Left hindlimb (tissue), 1 donor: ENCODE results near the gene TUBGCP5.
"Not testable (repeated sequence)": the region's sequence is repeated elsewhere in the genome, so short reads cannot be mapped to it uniquely, and the experiment has no call there.

Source experiments
- DNase-seq: peaks from one replicate; pipeline ENCODE4 v3.0.0-alpha.2; 2018

Gene TUBGCP5

DNA sequence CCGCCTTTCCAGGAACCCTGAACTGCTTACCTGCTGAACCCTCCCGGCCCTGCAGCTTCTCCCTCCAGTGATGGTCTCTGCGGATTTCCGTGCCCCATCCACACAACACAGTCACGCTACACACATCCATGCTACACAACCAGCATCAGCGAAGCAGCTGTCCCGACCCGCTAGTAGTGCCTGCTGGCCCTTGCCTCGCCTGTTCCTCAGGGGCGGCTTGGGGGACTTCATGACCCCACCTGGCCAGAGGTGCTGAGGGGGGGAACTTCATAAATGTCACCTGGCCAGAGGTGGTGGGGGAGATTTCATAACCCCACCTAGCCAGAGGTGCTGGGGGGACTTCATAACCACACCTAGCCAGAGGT is 530 bp upstream of the TUBGCP5 start:
- no peak for DNase-seq

DNA sequence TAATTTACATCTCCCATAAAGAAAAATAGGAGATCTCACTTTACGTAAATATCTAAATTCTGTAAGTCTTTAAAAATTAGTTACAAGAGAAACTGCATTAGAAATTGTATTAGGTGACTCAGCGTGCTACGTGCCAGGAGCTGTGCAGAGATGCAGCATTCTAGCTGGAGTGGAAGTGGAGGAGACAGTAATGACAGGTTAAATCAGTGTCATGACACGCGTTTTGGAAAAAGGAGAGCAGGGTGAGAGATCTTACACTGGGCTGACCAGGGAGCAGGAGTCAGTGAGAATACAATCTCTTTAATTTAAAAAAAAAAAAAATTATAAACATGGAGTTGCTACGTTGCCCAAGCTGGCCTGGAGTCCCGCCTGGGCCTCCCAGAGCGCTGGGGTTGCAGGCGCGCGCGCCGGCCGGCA is 635 bp downstream of the TUBGCP5 start:
- no peak for DNase-seq

DNA sequence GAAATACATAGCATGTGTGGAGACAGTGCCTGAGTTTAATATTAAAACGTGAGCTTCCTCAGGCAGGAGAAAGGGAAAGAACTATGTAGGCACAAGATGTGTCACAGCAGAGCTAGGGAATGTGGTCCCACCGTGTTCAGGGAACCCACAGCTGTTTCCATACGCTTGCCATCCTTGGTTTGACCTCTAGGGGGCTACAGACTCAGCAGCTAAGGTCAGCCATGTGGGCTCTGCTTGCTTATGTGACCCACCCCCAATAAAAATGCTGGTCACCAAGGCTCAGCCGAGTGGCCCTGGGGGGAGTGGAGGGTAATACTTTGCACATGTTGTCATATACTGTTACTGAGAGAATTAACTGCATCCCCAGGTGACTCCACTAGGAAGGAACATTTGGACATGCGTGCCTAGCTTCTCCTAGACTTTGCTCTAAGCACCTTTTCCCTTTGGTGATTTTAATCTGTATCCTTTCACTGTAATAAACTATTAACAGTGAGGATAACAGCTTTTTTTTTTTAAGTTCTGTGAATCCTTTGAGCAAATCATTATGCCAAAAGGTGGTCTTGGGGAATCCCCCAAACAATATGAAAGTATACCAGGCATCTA is 3.3 kb downstream of the TUBGCP5 start:
- peak; percentile 38 for DNase-seq

DNA sequence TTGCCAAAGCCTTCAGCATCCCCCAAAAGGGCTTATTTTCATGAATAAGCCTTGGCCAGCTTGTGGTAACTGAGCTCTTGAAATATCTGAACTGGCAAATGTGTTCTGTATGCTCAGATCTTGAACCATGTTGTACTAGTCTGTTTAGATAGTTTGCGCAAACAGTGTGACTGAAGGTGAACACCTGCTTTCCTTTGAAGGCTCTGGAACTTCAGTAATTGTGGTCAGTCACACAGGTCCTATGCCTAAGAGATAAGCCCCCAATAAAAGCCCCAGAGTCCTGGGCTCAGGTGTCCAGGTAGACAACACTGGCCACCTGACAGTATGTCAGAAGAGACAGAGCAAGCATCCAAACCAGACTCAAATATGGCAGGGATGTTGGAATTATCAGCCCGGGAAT is 5.4 kb downstream of the TUBGCP5 start:
- DNase-seq: no peak

DNA sequence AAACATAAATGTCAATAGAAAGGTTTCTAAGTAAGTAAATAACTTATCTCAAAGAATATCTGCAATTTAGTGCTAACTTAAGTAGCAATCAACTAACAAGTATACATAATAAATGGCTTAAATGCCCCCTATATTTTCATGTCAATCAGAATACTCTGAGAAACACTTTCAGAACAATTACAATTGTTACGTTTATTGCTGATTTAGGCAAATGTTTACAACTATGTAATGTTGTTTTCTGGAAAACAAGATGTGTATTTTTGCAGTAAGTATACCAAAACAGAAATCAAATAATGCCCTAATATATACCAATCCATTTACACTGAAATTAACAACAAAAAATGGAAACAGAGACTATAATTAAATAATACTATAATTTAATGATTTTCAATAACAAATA is 13.2 kb downstream of the TUBGCP5 start:
- no peak for DNase-seq

DNA sequence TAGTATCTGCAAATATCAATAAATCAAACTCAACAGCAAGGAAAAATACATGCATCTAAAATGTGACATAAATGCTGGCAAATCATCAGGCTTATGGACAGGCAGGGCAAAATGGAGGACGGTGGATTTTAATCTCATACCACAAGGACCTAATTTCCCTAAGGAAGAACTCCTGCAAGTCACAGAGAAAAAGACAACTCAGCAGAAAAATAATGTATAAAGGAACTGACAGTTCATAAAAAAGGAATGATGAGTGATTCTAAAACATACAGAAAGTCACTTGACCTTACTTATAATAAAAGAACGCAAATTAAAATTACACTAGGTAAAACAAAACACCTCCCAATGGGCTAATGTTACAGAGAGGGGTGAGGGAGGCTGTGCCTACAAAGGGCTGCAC is 17.2 kb downstream of the TUBGCP5 start:
- no peak for DNase-seq

DNA sequence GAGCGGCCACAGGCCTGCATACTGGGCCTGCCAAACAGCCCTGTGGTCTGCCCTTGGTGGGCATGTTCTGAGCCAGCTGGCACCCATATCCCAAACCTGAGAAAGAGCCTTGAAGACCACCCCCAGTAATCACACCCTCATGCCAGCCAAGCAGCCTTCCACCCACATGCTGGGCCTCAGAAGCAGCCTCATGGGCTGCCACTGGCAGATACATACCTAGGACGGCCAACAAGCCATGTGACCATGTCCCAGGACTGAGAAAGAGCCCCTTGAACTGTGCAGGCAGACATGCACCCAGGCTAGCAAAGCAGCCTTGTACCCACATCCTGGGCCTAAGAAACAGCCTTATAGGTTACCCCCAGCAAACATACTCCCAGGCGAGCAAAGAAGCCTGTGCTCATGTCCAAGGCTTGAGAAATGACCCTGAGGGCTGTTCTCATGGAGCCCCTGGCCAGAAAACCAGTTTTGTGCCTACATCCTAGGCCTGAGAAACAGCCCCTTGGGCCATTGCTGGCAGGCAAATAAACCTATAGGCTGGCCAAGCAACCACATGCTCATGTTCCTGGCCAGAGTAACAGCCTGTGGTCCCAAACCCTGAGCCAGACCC is 24.9 kb downstream of the TUBGCP5 start:
- no peak for DNase-seq

DNA sequence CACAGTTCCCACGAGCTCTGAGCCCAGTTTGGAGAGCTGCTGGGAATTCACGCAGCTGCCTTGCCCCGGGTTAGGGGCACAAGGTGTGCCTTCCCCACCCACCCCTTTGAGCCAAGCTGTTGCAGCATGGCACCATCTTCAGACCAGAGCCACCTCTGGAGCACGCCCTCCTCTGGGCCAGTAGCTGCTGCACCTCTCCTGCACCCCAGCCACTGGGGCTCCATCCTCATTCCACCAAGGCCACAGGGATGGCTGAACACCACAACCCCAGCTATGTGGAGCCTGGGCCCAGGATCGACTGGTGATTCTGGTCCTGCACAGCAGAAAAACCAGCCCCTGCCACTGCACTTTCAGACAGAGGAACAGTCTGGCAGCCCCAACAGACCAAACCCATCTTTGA is 25.7 kb downstream of the TUBGCP5 start:
- DNase-seq: no peak

DNA sequence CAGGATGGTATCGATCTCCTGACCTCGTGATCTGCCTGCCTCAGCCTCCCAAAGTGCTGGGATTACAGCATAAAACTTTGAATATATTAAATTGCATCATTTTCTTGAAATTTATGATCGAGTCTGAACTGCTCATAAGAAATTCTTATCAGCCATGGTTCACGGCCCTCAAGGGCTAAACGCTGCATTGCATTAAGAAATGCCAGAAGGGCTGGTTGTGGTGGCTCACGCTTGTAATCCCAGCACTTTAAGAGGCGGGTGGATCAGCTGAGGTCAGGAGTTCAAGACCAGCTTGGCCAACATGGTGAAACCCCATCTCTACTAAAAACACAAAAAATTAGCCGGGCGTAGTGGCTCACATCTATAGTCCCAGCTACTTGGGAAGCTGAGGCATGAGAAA is 26.8 kb downstream of the TUBGCP5 start:
- not testable (repeated sequence) for DNase-seq

DNA sequence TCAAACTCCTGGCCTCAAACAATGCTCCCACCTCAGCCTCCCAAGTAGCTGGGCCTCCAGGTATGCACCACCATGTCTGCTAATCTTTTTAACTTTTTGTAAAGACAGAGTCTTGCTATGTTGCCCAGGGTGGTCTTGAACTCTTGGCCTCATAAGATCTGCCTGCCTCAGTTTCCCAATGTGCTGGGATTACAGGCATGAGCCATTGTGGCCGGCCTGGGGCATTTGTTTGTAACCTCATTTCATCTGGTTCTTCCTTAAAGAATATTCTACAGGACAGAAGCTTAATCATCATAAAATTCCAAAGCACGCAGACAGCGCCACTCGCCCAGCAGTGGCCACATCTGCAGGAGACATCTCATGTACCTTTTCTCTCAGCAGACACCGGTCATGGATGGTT is 35.6 kb downstream of the TUBGCP5 start:
- DNase-seq: no peak

DNA sequence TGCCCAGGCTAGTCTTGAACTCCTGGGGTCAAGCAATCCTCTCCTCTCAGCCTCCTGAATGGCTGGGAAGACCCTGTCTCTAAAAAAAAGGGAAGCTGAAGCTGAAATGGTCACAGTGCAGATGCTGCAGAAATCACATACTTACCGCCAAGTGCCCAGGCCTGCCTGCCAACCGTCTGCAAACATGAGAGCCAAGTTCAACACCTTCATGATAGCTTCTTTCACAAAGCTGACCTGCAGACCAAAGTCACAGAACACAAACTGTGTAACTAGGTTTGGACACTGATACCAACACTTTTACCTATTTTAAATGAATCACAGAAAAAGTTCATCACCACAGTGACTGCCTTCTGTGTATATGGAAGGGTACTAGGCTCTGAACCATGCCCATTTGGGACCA is 36.4 kb downstream of the TUBGCP5 start:
- no peak for DNase-seq

DNA sequence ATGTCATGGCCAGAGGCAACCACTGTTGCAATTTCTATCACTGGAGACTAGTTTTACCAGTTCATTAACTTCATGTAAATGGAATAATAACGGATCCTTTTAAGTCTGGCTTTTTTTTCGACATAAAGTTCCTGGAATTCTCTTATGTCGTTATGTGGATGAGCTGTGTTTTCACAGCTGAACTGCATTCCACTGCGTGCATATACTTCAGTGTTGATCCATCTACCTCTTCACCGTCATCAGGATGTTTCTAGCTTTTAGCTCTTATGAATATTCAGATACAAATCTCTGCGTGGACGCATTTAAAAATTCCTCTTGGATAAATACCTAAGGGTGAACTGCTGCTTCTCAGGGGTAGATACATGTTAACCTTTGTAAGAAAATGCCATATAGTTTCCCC is 43.6 kb downstream of the TUBGCP5 start:
- no peak for DNase-seq

DNA sequence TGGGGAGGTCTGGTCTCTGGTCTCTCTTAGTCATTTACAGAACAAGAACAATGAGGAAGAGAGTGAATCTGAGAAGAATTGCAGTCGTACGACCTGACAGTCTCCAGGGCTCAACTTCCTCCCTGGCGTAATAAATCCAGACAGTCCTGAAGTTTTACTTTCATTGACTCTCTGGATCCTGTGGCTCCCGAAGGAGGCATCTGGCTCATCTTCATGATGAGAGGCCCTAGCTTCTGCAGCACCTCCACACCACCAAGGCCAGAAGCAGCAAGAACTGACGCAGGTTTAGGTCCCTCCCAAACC is 47.4 kb downstream of the TUBGCP5 start:
- no peak for DNase-seq

DNA sequence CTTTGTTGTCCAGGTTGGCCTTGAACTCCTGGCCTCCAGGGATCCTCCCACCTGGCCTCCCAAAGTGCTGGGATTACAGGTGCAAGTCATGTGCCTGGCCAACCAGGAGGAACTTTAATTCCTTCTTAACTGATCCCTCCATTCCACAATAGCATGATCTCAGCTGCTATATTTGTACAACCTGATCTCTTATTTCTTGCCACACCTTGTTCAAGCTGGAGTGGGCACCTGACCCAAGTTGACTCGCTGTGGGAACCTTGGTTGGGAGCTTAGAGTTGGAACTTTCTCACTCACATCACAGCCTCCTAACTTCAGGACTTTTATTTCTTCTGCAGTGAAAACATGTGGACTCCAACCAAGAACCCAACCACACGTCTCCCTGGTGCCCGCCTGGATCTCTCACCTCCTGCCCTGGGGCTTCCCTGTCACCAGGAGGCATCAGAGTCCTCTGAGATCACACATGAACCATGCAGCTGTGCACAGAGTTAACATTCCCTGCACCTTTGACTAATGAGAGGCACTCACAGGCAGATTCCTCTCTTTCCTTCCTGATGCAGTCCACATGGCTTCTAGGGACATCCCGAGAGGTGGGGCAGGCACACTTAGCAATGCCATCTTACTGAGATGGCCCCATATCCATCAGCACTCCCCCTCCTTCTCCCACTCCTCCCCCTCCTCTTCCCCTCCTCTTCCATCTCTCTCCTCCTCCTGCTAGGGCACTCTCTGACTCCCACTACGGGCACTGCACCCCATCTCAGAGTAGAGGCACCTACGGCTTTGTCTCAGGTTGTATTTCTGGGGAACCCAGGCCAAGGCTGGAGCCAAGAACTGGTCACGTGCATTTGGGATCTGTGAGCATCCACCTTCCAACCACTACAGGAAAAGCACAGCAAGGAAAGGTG is 49.5 kb downstream of the TUBGCP5 start:
- DNase-seq: no peak

DNA sequence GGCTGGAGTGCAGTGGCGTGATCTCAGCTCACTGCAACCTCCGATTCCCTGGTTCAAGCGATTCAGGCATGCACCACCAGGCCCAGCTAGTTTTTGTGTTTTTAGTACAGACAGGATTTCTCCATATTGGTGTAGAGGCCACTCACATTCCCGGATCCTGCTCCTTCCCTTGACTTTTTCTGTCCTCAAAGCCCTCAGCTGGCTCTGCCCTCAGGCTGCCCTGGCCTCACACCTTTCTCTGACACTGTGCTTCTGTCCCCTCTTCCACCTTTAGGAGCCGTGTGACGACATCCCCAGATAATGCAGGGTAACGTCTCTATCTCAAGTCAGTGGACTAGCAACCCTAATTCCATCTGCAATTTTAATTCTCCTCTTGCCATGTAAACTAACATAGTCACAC is 50.6 kb downstream of the TUBGCP5 start:
- DNase-seq: no peak

DNA sequence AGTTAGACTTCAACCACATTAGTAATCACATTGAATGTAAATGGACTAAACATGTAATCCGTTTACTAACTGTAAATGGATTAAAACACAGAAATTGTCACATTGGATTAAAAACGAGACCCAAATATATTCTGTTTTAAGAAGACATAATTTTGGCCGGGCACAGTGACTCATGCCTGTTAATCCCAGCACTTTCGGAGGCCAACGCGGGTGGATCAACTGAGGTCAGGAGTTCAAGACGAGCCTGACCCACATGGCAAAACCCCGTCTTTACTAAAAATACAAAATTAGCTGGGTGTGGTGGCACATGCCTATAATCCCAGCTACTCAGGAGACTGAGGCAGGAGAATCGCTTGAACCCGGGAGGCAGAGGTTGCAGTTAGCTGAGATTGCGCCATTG is 57.4 kb downstream of the TUBGCP5 start:
- not testable (repeated sequence) for DNase-seq

DNA sequence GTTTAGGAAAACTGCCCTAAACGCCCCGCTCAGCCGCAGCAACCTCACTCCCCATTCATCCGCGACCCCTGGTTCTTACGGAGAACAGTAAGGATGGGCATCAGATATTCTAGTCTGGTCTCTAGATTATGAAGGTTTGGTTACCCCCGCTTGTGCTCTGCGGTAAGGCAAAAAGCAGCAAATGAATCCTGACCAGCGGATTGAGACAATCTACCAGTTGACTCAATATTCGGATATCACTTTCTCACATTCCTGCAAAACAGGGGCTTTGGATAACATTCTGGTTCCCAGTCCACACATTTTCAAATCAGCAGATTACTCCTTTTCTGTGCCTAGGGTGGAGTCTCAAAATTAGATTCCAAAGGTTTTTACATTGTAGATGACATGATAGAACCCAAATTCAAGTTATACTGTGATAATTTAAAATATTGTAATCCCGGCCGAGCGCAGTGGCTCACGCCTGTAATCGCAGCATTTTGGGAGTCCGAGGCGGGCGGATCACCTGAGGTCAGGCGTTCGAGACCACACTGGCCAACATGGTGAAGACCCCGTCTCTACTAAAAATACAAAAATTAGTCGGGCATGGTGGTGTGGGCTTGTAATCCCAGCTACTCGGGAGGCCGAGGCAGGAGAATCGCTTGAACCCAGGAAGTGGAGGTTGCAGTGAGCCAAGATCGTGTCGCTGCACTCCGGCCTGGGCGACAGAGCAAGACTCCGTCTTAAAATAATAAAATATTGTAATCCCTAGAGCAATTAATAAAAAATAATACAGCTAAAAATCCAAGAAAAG is 58.1 kb downstream of the TUBGCP5 start:
- no peak for DNase-seq

DNA sequence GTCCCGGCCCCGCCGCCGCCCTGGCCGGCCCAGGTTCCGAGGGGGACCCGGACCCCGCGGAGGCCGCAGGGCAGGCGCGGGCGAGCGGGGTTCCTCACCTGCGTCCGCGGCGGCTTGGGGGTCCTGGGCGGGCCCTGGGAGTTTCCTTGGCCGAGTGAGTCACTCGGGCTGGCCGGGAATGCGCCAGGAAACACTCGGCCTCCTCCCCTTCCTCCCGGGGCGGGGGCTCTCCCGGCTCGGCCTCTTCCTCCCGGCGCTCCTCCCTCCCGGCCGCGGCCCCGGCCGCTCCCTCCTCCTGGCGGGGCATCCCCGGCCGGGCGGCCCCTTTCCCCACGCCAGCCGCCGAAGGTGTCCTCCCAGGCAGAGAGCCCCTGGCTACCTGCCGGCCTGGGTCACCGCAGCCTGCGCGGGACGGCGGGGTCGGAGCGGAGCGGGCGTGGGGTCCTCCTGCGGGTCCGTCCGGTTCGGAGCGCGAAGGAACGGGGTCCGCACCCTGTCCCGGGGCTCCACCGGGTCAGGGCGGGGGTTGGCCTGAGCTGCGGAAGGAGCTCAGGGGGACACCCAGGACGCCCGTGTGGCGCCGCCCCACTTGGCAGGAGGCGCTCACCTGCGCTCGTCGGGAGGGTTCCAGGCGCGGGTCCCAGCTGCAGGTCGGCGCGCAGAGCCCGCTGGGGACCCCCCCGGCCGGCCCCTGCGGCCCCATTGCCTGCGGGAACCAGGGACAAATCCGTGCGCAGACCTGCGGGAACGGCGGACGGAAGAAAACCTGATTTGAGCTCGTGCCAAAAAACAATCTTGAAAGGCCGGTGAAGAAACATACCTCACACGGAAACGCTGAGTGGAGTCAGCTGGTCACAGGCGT is 58.9 kb downstream of the TUBGCP5 start, which contains the start of gene CYFIP1:
Gene CYFIP1 (minus strand): TSS at position 180 of the 862 bp plus-strand sequence. CDS start 33,083 bp downstream, outside the sequence.
- DNase-seq: peak; percentile 92

DNA sequence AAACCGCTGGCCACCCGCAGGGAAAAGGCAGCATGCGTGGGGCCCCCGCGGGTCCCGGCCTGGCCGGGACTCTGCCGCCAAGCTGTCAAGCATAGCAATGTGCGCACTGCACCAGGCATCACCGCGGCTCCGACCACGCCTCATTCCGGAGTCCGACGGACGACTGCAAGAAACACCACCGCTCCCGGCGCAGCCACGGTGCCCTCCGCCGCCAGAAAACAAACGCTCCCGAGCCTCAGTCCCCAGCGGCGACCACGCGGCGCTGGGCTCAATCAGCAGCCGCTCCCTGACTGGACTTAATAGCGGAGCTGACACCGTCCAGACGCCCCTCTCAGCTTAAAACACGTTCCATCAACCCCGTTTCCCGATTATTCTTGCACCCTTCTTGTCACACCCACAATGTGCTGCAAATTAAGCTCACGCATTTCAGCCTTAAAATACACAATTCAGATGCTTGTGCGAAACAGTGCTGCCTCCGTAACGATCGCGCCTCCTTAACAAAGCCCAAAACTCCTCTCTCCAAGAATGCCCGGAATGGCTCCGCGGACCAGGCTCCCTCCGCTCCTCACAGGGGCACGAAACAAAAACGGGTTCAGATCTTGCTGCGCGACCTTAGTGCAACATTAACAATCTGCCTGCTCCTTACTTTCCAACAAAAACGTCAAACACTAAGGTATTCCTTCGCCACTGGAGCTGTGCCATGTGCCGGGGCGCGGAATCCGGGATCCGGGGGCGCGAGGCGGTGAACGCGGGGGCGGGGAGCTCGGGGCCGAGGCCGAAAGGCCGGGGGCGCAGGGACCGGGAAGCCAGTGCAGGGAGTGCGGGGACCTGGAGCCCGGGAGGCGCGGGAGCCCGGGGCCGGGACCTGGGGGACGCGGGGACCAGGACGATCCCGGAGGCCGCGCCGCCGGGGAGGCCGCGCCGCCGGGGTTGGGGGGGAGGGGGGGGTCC is 59.9 kb downstream of the TUBGCP5 start:
- peak; percentile 68 for DNase-seq

DNA sequence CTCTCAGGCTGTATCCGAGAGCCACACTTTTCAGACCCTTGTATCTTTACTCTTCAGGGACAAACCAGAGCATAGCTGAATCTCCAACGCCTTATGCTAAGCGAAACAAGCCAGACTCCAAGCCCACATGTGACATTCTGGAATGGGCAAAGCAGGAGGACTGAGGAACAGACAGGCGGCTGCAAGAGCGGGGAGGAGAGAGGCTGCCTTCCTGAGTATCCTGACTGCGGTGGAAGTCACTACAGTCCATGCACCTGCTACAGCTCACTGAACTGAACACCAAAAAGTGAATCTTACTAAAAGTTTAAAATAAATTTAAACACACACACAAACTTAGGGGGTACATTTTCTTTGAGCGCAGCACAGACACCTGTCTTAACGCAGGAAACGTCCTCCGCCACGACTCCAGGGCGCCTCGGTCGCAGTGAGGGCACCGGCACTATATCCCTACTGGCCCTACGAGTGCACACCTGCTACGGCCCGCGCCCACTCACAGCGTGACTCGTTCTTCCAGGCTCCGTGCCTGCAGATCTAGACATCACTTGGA is 60.6 kb downstream of the TUBGCP5 start:
- no peak for DNase-seq

DNA sequence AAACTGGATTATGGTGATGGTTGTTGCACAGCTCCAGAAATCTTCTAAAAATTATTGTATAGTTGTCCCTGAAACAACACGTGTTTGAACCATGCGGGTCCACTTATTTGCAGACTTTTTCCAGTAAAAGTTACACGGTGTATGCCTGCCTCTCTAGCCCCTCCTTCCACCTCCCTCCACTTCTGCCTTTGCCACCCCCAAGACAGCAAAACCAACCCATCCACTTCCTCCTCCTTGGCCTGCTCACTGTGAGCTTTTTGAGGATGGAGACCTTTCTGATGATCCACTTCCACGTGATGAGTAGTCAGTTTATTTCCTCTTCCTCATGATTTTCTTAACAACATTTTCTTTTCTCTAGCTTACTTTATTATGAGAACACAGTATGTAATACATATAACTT is 64.6 kb downstream of the TUBGCP5 start:
- no peak for DNase-seq
